C1 segment of cervical spinal cord (tissue), 14 donors: ENCODE measurements around the gene SSH2.
"Not testable (repeated sequence)": the region's sequence is repeated elsewhere in the genome, so short reads cannot be mapped to it uniquely, and the experiment has no call there.

Experiments used
- DNase-seq, 14 donors: peaks; one replicate each; lab custom pipeline; 2025; lab: John Stamatoyannopoulos, UW

SSH2 gene

DNA sequence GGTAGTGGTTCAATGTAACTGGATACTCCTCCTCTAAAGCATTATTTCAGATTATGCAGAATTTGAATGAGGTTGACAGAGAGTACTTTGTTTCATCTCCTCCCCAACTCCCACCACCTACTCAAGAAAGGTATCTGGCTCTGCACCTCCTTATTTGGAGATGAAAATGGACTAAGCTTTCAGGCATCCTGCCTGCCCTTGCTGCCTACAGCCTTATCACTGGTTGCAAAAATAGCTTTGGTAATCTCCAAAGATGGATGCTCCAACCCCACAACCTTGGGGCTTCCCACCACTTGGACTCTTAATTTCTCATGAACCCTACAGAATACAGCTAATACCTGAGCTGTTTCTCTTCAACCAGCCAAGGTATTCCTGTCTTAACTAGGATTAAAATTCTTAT lies 262.1 kb downstream of the SSH2 start:
- no peak for DNase-seq

- DNase-seq: no peak
Measured at GRCh38 chr17:29665481-29665810, 264.6 kb downstream of the SSH2 start.

- DNase-seq: no peak
Measured at GRCh38 chr17:29664743-29665480, 265.1 kb downstream of the SSH2 start.

- DNase-seq: no peak
Measured at GRCh38 chr17:29663155-29663554, 266.9 kb downstream of the SSH2 start.

GRCh38 chr17:29661213-29661612 lies 268.8 kb downstream of the SSH2 start:
- no peak for DNase-seq

- no peak for DNase-seq
Measured at GRCh38 chr17:29659155-29659554, 270.9 kb downstream of the SSH2 start.

DNA sequence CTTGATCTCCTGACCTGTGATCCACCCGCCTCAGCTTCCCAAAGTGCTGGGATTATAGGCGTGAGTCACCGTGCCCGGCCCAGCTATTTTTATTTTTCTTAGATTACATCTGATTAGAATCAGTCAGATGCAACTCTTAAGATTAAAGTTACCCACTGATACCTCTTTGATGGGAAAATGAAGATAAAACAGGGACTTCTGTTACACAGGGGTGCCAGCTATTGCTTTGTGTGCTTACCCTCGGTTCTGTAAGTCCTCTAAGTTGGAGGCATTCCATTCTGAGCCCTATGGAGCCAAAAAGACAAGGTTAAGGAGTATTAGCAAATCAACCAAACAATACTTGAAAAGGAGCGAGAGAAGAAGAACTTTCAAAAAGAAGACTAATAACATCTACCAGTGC lies 274.7 kb downstream of the SSH2 start:
- no peak for DNase-seq

DNA sequence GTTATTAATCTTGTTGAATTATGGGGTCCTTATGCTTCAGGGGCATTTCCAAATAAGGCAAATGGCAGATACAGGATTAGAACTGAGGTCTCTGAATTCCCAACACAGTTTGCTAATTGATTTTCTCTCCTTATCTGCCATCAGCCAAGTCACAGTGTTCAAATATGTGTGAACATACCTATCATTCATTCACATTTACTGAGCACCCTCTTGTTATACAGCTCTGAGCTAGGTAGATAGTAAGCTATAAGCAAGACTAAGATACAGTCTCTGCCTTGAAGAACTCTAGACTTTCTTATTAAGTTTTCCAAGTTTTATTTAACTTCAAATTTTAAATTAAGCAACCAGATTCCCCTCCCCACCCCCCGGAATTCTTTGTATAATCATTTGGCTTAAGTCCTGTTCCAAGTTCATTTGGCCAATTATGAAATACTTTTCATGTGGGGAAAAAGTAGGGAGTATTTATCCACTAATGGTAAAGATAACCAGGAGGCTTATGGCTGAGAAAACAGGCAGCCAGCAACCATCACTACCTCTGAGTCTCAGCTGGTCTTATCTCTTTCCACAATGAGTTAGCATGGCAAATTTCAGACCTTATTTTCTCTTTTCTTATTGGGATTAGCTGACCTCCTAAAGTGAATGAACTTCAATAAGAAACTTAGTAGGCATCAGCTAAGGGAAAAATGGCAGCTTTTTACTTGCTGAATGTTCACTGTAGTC lies 275.9 kb downstream of the SSH2 start:
- DNase-seq: no peak

- DNase-seq: no peak
Measured at GRCh38 chr17:29652976-29653375, 277.1 kb downstream of the SSH2 start.

DNA sequence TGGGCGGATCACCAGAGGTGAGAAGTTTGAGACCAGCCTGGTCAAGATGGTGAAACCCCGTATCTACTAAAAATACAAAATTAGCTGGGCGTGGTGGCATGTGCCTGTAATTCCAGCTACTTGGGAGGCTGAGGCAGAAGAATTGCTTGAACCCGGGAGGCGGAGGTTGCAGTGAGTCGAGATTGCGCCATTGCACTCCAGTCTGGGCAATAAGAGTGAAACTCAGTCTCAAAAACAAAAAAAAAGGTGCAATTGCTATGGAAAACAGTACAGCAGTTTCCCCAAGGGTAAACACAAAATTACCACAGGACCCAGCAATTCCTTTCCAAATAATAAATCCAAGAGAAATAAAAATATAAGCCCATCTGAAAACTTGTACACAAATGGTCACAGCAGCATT lies 278.1 kb downstream of the SSH2 start:
- DNase-seq: not testable (repeated sequence)

DNA sequence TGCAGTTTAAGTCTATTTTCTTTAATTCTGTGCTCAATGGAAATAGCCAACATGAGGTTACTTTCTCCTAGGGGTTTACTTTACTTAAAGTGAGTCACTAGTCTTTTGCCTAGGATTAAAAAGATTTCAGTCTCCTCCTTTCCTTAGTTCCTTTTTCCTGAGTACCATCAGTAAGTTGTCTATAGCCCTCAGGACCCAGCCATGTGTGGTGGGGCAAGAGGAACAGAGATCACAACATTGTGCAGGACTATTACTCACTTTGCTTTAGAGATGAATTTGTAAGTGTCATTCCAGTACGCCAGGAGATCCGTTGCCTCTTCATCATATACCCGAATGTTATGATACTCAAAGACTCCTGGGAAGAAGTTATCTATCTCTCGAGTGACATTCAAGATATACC lies 279.6 kb downstream of the SSH2 start:
- no peak for DNase-seq

DNA sequence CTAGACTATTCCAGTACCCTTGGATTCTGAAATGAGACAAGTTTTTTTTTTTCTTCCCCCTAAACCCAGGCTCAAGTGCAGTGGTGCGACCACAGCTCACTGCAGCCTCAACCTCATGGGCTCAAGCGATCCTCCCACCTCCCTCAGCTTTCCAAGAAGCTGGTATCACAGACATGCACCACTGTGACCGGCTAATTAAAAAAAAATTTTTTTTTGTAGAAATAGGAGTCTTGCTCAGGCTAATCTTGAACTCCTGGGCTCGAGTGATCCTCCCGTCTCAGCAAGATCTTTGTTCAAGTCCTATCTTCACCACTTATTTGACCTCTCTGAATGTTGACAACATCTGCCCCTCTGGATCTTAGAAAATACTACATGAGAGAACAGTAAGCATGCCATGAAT lies 280.7 kb downstream of the SSH2 start:
- no peak for DNase-seq

DNA sequence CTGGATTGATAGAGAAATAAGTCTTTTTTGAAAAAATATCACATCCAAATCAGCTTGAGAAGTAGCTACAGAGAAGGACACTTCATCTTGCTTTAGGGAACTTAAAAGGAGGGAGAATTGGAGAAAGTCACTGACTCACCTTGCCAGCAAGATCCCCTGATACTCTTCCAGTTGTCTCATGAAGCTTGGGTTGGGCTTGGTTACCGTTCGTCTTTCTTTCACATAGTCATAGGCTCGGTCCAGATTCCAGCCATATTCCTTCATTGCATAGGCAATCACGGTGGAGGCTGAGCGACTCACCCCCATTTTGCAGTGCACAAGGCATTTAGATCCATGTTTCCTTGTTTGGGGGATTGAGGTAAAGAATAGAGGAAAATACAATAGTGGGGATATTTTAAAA lies 282.0 kb downstream of the SSH2 start:
- no peak for DNase-seq

GRCh38 chr17:29645515-29646051 lies 284.4 kb downstream of the SSH2 start:
- DNase-seq: peak in 3 of 14 donors; percentile 12 to 57 (median 35)

- DNase-seq: no peak
Measured at GRCh38 chr17:29643817-29644160, 286.2 kb downstream of the SSH2 start.

DNA sequence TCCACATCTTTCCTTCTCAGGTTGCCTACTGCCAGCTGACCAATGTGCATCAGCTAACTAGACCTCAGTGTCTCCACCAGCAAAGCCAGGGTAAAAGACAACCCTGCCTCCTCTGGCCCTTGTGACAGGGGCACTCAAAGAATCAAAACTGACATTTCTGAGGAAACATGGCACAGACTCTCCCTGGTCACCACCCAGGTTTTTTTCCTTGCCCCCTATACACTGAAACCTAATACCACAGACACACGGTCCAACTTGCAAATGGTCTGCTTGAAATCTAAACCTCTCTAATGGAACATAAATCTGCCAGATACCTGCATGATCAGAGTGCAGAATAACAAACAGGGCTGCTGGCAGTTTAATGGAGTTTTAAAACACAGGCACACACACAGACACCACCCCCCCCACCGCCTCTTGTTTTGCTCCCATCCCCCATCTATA lies 287.8 kb downstream of the SSH2 start:
- no peak for DNase-seq

DNA sequence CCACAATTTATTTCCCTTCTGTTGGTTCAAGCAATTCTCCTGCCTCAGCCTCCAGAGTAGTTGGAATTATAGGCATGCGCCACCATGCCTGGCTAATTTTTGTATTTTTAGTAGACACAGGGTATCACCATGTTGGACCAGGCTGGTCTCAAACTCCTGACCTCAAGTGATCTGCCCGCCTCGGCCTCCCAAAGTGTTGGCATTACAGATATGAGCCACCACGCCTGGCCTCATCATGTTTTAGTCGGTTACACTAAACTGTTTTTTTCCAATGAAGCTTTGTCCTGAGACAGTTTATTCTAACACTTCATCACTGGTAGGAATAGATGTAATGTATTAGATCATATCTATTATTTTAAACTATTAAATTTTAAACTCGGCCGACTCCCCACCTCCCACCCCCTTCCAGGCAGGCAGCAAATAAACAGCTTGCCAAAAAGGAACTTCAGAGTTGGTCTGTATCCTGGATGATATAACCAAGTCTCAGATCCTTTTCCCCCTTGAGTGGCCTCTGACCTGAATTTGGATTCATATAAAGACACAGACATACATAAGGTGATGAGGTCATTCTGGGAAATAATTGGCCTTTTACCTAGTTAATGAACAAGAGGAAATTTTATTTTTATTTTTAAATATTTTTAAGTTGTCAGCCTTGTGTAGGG lies 288.9 kb downstream of the SSH2 start:
- no peak for DNase-seq

- DNase-seq: no peak
Measured at GRCh38 chr17:29640413-29640812, 289.6 kb downstream of the SSH2 start.

- no peak for DNase-seq
Measured at GRCh38 chr17:29633886-29634285, 296.1 kb downstream of the SSH2 start.

DNA sequence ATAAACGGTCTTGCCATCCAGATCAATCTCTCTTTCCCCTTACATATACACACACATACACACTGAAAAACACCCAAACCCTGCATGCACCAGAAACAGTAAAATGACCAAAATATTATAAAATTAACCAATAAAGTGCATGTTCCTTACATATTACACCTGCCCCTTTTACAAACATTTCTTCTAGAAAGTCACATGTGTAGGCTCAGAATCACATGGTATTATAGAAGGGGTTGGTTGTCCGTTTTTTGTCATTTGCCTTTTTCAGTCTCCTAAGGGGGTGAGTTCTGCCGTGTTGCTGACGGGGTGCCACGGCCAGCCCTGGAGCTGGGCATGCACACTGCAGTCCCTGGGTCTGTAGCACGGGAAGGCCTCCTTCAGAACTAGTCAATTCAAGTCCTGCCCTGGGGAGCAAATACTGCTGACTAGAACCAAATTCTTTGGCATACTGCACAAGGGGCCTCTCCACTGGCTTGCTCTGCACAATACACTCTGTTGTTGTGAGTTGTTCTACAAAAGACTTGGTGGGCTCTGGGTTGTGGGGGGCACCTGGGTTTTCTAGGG lies 299.3 kb downstream of the SSH2 start:
- DNase-seq: no peak

DNA sequence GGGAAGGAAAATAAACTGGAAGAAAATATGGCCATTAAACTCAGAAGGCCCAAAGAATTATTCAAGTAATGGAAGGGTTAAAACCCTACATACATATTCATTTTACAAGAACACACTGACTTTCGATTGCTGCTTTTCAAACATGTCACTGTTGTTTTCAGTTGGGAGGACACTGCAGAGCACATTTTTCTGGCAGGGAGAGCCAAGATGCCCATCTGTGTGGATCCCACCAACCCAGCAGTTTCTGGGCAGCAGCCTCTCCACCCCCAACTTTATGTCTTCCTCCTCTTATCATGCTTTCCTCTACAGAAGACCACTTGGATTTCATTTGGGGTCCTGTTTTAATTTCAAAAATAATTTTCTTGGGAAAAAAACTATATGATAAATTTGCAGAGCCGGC lies 300.2 kb downstream of the SSH2 start:
- no peak for DNase-seq

DNA sequence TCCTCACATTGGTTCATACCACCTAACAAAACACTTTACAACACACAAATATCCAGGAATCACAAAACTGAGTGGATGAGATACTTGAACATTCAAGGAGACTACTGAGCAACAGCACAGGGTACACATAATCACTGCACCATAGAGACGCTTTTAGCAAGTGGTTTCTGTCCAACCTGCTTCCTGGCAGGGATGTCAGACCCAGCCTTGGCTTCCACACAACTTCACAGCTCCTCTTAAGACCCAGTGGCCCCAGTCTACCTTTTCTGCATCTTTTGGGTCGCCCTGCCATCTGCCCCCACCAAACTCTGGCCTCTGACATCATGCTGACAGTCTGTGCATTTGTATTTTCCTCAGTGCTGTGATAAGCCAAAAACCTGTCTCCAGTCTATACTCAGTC lies 301.4 kb downstream of the SSH2 start:
- peak in 1 of 14 donors; percentile 32 for DNase-seq
